MM.1S (cell line): ENCODE results near the gene TERT.

Experiments used
- DNase-seq: peaks from one replicate; pipeline ENCODE4 v3.0.0-alpha.2; 2015
- H2AFZ ChIP-seq: fragments of 300-600 bp; sonication (generic); 2 replicates; pipeline ENCODE4 v1.6.0; 2016; ENCODE audit warnings: antibody characterized with exemption, low read length
- H3F3A ChIP-seq: fragments of 300-600 bp; sonication (generic); 2 replicates; pipeline ENCODE4 v1.6.1; 2016; ENCODE audit warnings: mild to moderate bottlenecking, antibody characterized with exemption, low read length, moderate library complexity, mixed read lengths; ENCODE audit not compliant: insufficient read depth
- H3K27ac ChIP-seq: fragments of 300-600 bp; sonication (generic); 2 replicates; pipeline ENCODE4 v1.5.1; 2016; ENCODE audit warnings: mild to moderate bottlenecking, low read length
- H3K27me3 ChIP-seq: fragments of 300-600 bp; sonication (generic); replicated peaks from 2 replicates; pipeline ENCODE4 v1.6.0; 2016; ENCODE audit warnings: low read length; ENCODE audit not compliant: insufficient read depth
- H3K36me3 ChIP-seq: fragments of 300-600 bp; sonication (generic); replicated peaks from 2 replicates; pipeline ENCODE4 v1.6.1; 2016; ENCODE audit warnings: mild to moderate bottlenecking, low read length, mixed read lengths; ENCODE audit not compliant: insufficient read depth
- H3K4me1 ChIP-seq: fragments of 300-600 bp; sonication (generic); 2 replicates; pipeline ENCODE4 v1.6.1; 2016; ENCODE audit warnings: low read length, mixed read lengths
- H3K4me2 ChIP-seq: fragments of 300-600 bp; sonication (generic); 2 replicates; pipeline ENCODE4 v1.6.0; 2016; ENCODE audit warnings: low read depth, low read length
- H3K4me3 ChIP-seq: fragments of 300-600 bp; sonication (generic); 2 replicates; pipeline ENCODE4 v1.5.1; 2016; ENCODE audit warnings: low read length, mixed read lengths
- H3K79me2 ChIP-seq: fragments of 300-600 bp; sonication (generic); 2 replicates; pipeline ENCODE4 v1.6.1; 2016; ENCODE audit warnings: mixed run types, low read length, mixed read lengths
- H3K9ac ChIP-seq: fragments of 300-600 bp; sonication (generic); 2 replicates; pipeline ENCODE4 v1.6.1; 2016; ENCODE audit warnings: low read length, mixed read lengths
- H3K9me2 ChIP-seq: fragments of 300-600 bp; sonication (generic); replicated peaks from 2 replicates; pipeline ENCODE4 v1.6.1; 2016; ENCODE audit warnings: mild to moderate bottlenecking, low read length, mixed read lengths; ENCODE audit not compliant: insufficient read depth
- H3K9me3 ChIP-seq: fragments of 300-600 bp; sonication (generic); replicated peaks from 2 replicates; pipeline ENCODE4 v1.6.1; 2016; ENCODE audit warnings: mild to moderate bottlenecking, low read length, mixed read lengths; ENCODE audit not compliant: insufficient read depth
- H4K20me1 ChIP-seq: fragments of 300-600 bp; sonication (generic); 2 replicates; pipeline ENCODE4 v1.6.1; 2016; ENCODE audit warnings: mild to moderate bottlenecking, low read length, moderate library complexity, mixed read lengths; ENCODE audit not compliant: insufficient read depth
- CTCF ChIP-seq: fragments of 300-600 bp; sonication (generic); IDR thresholded peaks from 2 replicates; pipeline ENCODE4 v1.5.1; 2016; ENCODE audit warnings: antibody characterized with exemption, low read length, mixed read lengths
- EZH2 ChIP-seq: fragments of 300-600 bp; sonication (generic); optimal IDR thresholded peaks from 2 replicates; pipeline ENCODE3; 2017; ENCODE audit warnings: low read depth, mild to moderate bottlenecking, antibody characterized with exemption, low read length, mixed read lengths
- EZH2phosphoT487 ChIP-seq: fragments of 300-600 bp; sonication (generic); IDR thresholded peaks from 2 replicates; pipeline ENCODE4 v1.6.1; 2018; ENCODE audit warnings: antibody characterized with exemption, low read length

The TERT gene

GRCh38 chr5:1272201-1272600, 22.7 kb downstream of the TERT start:
- Histone ChIP-seq H3K9ac (no peak overlapping the region), H3K9me2 (no peaks in the 10 kb centered on the region), H3K4me1 (peaks cover 8% of the 10 kb centered on the region), H3K27me3 (no peaks in the 10 kb centered on the region), H3K9me3 (no peaks in the 10 kb centered on the region), H2AFZ (no peak overlapping the region), H3K27ac (no peak overlapping the region), H3K4me2 (no peak overlapping the region), H4K20me1 (no peaks in the 10 kb centered on the region), H3K79me2 (no peaks in the 10 kb centered on the region), H3K36me3 (no peaks in the 10 kb centered on the region), H3K4me3 (no peak overlapping the region), H3F3A (0 out of 2 replicates have a peak, but pooled peaks cover 4% of the 10 kb centered on the region)
- TF ChIP-seq CTCF (no peak), EZH2 (no peak), EZH2phosphoT487 (no peak)
- DNase-seq: no peak

- no peak for TF ChIP-seq CTCF
- no peak for TF ChIP-seq EZH2phosphoT487
- TF ChIP-seq EZH2: no peak
- Histone ChIP-seq H3K4me3 (no peak overlapping the region), H3K27ac (no peak overlapping the region), H3K4me2 (no peak overlapping the region), H3K9ac (no peak overlapping the region), H2AFZ (no peak overlapping the region), H4K20me1 (no peaks in the 10 kb centered on the region), H3K36me3 (no peaks in the 10 kb centered on the region), H3K79me2 (no peaks in the 10 kb centered on the region), H3K9me3 (no peaks in the 10 kb centered on the region), H3F3A (0 out of 2 replicates have a peak, but pooled peaks cover 4% of the 10 kb centered on the region), H3K27me3 (no peaks in the 10 kb centered on the region), H3K9me2 (no peaks in the 10 kb centered on the region), H3K4me1 (peaks cover 8% of the 10 kb centered on the region)
- no peak for DNase-seq
Observed at GRCh38 chr5:1270933-1271914, 23.6 kb downstream of the TERT start.

DNA sequence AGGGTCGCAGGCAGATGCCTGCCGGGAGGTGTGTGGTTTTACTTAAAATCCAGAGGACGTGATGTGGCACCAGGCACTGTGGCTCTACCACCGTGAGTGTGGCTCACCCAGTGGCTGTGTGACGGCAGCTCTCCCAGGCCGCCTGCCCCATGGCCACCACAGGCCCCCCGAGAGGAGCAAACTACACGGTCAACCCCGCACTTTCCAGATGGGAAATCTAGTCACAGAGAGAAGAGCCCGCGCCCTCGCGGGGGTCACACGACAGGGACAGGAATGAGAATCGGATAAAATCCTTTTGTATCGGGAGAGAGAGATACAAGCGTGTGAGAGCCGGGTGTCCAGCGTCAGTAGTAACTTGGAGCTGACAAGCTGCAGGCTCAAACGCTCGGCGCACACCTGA, 24.4 kb downstream of the TERT start:
- Histone ChIP-seq H3K4me2 (no peak overlapping the region), H3K4me1 (peaks cover 8% of the 10 kb centered on the region), H2AFZ (no peak overlapping the region), H3K79me2 (no peaks in the 10 kb centered on the region), H3K4me3 (no peak overlapping the region), H3F3A (0 out of 2 replicates have a peak, but pooled peaks cover 4% of the 10 kb centered on the region), H4K20me1 (no peaks in the 10 kb centered on the region), H3K9ac (no peak overlapping the region), H3K9me2 (no peaks in the 10 kb centered on the region), H3K36me3 (no peaks in the 10 kb centered on the region), H3K9me3 (no peaks in the 10 kb centered on the region), H3K27ac (no peak overlapping the region), H3K27me3 (no peaks in the 10 kb centered on the region)
- DNase-seq: no peak
- TF ChIP-seq CTCF (no peak), EZH2 (no peak), EZH2phosphoT487 (no peak)
